Inflammatory macrophage (primary cell): ENCODE data around the gene TMEM47.

Experiments used
- DNase-seq, 2 donors: peaks; one replicate each; pipeline ENCODE4 v3.0.0-alpha.2; 2020 to 2022
- total RNA-seq, 18 experiments: gene quantifications; one replicate each; lab custom pipeline; 2026; ENCODE audit warnings: mixed read lengths in 6 of 18, inconsistent platforms in 2 of 18; lab: John Stamatoyannopoulos, UW

The TMEM47 gene
- total RNA-seq: 0 to 0.97 (median 0.05) reads per million in 18 experiments

DNA sequence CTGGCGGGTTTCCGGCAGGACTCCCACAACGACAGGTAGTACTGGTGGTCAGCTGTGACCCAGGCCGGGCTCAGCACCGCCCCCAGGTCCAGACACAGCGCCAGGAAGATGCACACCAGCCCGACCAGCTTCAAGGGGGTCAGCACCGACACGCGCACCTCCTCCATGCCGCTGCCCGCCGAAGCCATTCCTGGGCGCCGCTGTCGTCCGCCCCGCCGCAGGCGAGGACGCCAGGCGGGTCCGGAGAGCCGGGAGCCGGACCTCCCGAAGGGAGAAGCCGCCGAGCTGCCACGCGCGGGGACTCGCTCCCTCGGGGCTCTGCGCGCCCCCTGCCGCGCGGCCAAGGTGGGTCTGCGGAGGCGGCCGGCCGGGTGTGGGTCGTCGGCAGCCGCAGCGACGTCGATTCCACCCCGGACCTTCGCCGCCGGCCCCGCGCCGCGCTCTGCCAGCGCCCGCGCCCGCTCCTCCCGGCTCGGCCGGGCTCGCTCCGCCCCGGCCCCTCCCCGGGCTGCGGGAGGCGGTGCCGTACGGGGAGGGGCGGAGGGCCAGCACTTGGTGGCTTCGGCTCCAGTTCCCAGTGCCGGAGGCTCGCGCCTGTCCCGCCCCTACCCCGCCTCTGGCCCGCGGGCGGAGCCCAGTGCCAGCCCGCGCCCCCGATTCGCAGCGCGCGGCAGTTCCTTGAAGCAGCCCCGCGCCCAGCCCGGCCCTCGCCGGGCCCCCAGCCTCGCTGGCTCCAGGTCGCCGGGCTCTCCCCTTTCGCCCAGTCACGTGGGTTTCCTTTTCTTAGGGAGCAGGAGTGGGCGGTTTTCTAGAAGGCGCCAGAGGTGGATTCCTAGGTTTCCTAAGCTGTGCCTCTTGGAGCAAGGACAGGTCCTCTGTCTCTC is at the start of gene TMEM47:
Gene TMEM47 (minus strand): TSS at position 444 of the 884 bp plus-strand sequence. CDS start 256 bp downstream, at position 188.
- peak; percentile 3 to 33 for DNase-seq

- DNase-seq: no peak
These were observed 30.0 kb upstream of the TMEM47 start for GRCh38 chrX:34687095-34687494.

- DNase-seq: no peak
These were observed 2.5 kb upstream of the TMEM47 start for GRCh38 chrX:34659575-34659974.

- no peak for DNase-seq
These were observed 1.2 kb upstream of the TMEM47 start for GRCh38 chrX:34658326-34658725.

- peak in 1 of 2 donors; percentile 0 for DNase-seq
These were observed 613 bp upstream of the TMEM47 start for GRCh38 chrX:34657726-34658070.

DNA sequence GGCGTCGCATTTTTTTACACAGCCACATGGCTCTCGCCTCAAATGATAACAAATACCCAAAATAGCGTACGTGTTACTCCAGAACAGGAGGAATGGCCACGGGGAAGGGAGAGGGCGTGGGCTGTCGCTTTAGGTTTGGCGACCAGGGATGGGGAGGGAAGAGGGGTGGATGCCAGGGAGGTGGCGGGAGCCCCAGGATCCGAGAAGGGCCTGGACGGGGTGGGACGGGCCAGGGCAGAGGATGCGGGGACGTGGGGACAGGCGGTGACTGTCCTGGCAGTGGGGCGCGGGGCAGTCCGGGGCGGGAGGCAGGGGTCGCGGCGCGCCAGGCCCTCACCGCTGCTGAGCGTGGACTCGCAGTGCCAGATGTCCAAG is 631 bp downstream of the TMEM47 start:
- DNase-seq: no peak

- DNase-seq: no peak
These were observed 1.3 kb downstream of the TMEM47 start for GRCh38 chrX:34655501-34656455.

- DNase-seq: no peak
These were observed 2.2 kb downstream of the TMEM47 start for GRCh38 chrX:34654696-34655490.

DNA sequence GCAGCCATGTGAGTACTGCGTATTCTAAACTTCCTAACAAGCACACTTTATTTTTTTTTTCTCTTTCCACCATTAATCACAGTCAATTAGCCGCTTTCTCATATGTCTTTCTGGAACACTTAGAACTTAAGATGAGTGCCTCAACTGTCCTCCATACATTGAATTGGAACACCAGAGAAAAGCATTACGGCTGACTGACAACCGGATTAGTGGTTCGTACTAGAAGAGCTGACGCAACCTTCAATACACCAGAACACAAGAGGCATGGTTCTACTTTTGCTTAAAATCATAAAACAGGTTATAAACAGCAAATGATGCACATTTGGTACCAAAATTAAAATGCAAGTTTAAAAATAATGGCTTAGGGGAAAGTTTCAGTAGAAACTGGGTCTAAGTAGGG is 3.3 kb downstream of the TMEM47 start:
- DNase-seq: no peak

GRCh38 chrX:34642849-34643248 is 14.2 kb downstream of the TMEM47 start:
- DNase-seq: no peak

DNA sequence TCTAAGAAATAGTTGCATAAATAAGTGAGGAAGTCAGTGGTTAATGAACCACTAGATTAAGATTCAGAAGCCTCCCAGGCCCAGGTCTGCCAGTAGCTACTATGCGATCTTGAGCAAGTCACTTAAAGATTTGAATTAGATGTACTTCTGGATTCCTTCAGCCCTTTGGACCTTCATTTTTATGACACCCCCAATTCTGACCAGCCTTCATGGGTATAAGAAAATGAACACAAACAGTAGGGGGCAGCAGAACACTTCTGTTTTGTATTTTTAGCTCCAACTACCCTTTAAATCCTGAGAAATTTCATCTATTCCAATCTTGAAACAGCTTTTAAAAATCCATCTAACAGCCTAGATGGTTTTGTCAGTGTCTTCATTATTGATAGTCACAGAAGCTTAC is 19.0 kb downstream of the TMEM47 start:
- peak; percentile 2 to 4 for DNase-seq

DNA sequence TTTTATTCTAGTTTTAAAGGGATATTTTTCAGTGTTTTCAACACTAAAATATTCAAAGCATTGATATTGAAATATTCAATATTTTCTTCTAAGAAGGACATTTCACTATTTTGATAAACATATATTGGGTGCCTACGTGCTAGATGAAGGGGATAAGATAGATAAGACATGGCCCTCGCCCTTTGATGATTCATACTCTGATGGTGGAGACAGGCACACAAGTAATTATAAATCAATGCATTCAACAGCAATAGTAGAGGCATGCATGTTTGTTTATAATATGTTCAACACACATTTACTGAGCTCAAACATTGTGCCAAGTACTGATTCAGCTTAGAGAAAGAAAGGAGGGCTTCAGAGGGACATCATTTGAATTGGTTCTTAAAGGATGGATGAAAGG is 22.7 kb downstream of the TMEM47 start:
- DNase-seq: no peak

DNA sequence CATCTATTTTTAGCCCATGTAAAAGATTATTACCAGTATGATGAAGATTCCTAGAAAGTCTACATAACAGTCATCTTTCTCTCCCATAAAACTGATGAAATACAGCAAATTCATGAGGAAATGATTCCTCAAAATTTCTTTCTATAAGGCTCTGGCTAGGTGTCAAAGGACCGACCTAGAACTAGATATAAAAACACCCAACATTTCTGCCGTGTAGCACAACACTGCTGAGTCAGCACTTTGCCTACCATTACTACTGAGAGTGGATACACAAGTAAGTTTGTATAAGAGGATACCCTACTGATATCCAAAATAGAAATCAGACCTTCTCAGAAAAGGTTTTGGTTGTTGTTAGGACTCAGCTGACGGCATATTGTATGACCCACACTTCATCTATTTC is 24.7 kb downstream of the TMEM47 start:
- DNase-seq: no peak

GRCh38 chrX:34631479-34632220 is 25.4 kb downstream of the TMEM47 start:
- DNase-seq: no peak

DNA sequence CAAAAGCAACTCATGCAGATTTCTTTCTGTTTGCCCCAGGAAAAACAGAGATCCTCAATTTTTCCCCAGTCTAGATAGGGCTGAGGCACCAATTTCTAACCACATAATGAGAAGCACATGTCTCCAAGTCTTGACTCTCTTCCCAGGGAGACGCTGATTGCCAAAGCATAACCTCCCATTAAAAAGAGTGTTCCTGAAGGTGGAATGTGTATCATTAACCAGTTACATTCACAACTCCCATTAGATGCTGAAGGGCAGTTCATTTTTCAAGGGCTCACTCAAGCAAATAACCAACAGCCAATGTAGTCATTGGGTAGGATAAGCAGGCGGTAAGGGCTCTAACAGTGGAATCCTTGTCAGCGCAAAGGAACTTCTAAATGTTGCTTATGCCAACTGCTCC is 27.5 kb downstream of the TMEM47 start:
- no peak for DNase-seq

- DNase-seq: no peak
These were observed 32.7 kb downstream of the TMEM47 start for GRCh38 chrX:34624416-34624815.

DNA sequence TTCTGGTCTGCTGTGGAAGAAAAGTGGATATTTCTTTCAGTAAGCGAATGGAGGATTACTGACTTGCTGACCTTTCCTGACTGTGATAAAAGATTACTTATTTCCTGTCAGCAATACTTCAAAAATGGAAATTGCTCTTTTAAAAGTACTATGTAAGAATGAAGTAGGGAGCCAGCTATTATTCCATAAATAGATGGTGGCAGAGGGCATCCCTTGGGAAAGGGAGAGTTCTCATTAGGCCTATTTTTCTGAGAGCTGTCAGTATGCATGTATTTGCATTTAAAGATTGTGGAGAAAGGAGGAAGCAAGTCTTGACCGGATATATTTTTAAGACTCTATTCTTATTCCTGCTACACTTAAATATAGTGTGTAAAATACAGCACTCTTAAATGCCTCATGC is 37.2 kb downstream of the TMEM47 start:
- DNase-seq: no peak

DNA sequence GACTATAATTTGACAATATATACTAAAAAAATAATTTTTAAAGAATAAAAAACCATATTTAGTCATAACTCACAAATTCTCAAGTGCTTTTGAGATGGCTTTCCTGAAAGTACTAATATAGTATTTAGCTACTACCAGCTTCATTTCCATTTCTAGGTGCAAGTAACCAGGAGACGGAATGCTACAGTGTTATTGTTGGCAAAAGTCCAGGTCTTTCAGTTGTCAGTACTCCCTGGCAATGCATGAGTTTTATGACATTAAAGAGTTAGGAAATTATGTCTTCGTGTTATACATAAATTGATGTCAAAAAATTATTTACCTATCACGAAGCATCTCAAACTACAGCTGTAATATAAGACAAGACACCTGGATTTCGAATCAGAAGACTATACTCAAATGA is 45.0 kb downstream of the TMEM47 start:
- no peak for DNase-seq

DNA sequence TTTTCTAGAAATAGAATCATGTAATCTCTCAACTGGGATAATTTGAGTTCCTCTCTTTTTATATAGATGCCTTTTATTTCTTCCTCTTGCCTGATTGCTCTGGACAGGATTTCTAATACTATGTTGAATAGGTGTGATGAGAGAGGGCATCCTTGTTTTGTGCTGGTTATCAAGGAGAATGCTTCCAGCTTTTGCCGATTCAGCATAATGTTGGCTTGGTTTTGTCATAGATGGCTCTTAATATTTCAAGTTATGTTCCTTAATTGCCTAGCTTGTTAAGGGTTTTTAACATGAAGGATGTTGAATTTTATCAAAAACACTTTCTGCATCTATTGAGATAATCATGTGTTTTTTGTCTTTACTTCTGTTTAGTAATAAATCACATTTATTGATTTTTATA is 58.7 kb downstream of the TMEM47 start:
- DNase-seq: no peak

DNA sequence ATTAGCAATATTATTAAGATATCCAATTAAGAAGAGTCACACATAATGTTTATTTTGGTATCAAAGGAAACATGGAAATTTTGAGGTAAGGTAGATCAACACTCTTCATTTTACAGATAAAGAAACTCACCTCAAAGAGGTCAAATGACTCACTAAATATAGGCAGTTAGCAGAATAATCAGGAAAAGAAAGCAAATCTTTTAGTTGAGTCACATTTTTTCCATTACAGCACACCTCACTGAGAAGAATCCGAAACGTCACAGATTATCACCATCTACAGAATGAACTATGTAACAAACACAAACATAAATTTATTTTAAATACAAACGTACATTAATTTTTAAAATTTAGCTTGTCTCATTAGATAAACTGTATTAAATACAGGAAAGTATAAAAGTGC is 70.1 kb downstream of the TMEM47 start:
- no peak for DNase-seq

DNA sequence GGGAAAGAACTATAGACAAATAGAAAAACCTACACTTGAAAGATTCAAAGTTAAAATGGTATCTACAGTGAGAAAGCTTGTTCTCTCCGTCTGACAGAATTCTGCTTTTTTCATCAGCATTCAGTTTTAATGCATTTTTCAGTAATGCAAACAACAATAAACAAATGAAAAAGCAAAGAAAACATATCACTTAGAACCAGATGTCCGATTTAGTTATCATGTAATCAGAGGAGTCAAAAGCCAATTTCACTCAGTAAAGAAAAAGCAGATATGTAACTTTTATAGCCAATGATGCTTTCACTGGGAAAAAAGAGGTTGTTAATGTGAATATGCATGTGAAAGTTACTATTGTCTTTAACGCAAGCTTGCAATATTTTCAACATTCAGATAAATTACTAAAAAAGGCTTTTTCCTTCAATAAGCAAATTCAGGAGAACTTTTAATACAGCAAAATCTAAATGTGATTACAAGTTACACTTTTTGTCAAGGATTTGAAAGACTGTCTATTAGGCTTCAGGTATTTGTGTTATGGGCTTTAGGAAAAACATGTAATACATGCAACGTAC is 70.7 kb downstream of the TMEM47 start:
- no peak for DNase-seq

DNA sequence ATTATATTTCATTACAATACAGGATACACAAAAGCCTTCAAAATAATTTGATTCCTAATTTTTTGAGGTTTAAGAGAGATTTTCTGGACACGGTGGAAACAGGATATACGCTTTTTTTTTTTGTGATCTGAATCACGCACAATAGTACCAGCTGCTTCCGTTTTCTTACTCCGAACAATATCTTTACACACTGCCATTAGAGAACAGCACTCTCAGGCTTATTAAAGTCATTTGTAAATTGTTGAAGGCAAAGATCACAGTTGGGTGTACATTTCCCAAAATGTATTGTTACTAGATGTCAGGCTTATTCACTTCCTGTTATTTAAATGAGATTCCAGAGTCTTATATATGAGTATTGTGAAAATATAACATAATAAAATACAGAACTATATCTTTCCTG is 71.5 kb downstream of the TMEM47 start:
- DNase-seq: no peak
